ENCODE data around the gene CLIC3. TPM values are rescaled to one million over a fixed set of nuclear protein-coding genes. Genes with fewer than 3 reads are reported as not detected.

CLIC3 gene
- total and polyA plus RNA-seq, 2 donors (not counting 1 experiment from before 2014, with no cell fraction given): 1.1 to 1.9 TPM

GRCh38 chr9:137006116-137007003, 10.0 kb upstream of the CLIC3 start:
- no peaks in the 10 kb centered on the region for H3K9me3 Mint-ChIP-seq (ENCODE audit: insufficient read depth)
- intact Hi-C loops (cut with micrococcal nuclease): no loop called here
- POLR2A ChIA-PET: no interaction called here

More at GRCh38 chr9:137006116-137007003, 10.0 kb upstream of the CLIC3 start:
- H3K4me2 ChIP-seq (replicated peaks; ENCODE audit: low read depth, low read length, poor library complexity, severe bottlenecking): no peak overlapping the region
- ATAC-seq (ENCODE audit: low read depth): no peak
- TF ChIP-seq, protein P1, sequence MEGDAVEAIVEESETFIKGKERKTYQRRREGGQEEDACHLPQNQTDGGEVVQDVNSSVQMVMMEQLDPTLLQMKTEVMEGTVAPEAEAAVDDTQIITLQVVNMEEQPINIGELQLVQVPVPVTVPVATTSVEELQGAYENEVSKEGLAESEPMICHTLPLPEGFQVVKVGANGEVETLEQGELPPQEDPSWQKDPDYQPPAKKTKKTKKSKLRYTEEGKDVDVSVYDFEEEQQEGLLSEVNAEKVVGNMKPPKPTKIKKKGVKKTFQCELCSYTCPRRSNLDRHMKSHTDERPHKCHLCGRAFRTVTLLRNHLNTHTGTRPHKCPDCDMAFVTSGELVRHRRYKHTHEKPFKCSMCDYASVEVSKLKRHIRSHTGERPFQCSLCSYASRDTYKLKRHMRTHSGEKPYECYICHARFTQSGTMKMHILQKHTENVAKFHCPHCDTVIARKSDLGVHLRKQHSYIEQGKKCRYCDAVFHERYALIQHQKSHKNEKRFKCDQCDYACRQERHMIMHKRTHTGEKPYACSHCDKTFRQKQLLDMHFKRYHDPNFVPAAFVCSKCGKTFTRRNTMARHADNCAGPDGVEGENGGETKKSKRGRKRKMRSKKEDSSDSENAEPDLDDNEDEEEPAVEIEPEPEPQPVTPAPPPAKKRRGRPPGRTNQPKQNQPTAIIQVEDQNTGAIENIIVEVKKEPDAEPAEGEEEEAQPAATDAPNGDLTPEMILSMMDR (IDR thresholded peaks at IDR 0.05): no peak
- TF ChIP-seq EZH2 (IDR thresholded peaks at IDR 0.05; ENCODE audit: borderline replicate concordance, insufficient read depth, low read depth, low read length, poor library complexity, severe bottlenecking): no peak
- no peak overlapping the region for H3K9ac ChIP-seq (ENCODE audit: low read length)
- no peaks in the 10 kb centered on the region for H3K36me3 ChIP-seq (replicated peaks in 1 of 2; ENCODE audit: control extremely low read depth in 1 of 2, control insufficient read depth in 1 of 2, extremely low read depth in 1 of 2, insufficient read depth in 2 of 2, low read length in 1 of 2)
- Mint-ChIP-seq H3K27ac (peak overlapping the region; percentile 20), H3K4me3 (no peak overlapping the region), H3K4me1 (no peaks in the 10 kb centered on the region), H3K27me3 (no peaks in the 10 kb centered on the region)
- no peak overlapping the region for H2AFZ ChIP-seq (ENCODE audit: insufficient read depth, low read depth, low read length, poor library complexity, severe bottlenecking)
- CTCF ChIA-PET: interaction anchor here (1.3 to 2.8 kb wide), 2 partner anchors 29 kb away, joined by 3 to 16 read pairs; no protein-coding TSS in a partner anchor
- H3K79me2 ChIP-seq (ENCODE audit: control insufficient read depth, insufficient read depth, low read length): no peaks in the 10 kb centered on the region
- H3K4me3 ChIP-seq (ENCODE audit: control extremely low read depth in 1 of 5, extremely low read depth in 1 of 5, insufficient read depth in 1 of 5, low read depth in 2 of 5, low read length in 4 of 5): no peak overlapping the region
- WGBS (ENCODE audit: insufficient coverage): 48% methylated on average over 23 of the region's 24 CpGs
- no peak overlapping the region for H3K27ac ChIP-seq (ENCODE audit: low read length in 2 of 2)
- no peaks in the 10 kb centered on the region for H3K27me3 ChIP-seq (replicated peaks in 1 of 4; ENCODE audit: control extremely low read depth in 1 of 4, control insufficient read depth in 3 of 4, insufficient read depth in 4 of 4, low read length in 3 of 4)
- H3K4me1 ChIP-seq (ENCODE audit: control insufficient read depth in 2 of 2, insufficient read depth in 2 of 2, low read length in 2 of 2): peaks cover 0 to under 1% of the 10 kb centered on the region in 2 donors
- no peaks in the 10 kb centered on the region for H4K20me1 ChIP-seq (ENCODE audit: control insufficient read depth, insufficient read depth, low read length, poor library complexity, severe bottlenecking)
- DNase-seq: no peak
- H3K9me3 ChIP-seq (ENCODE audit: control extremely low read depth in 1 of 3, control insufficient read depth in 2 of 3, insufficient read depth in 1 of 3, low read length in 2 of 3): peaks cover 0 to 4% (median 0%) of the 10 kb centered on the region in 3 donors

All from B cell (primary cell).